GM12874 (cell line): ENCODE data around the gene DDX47.

Experiments
- TF ChIP-seq, protein P1 (sequence below): IDR thresholded peaks from 2 replicates; pipeline ENCODE4 v1.5.1; 2011; ENCODE audit warnings: low read depth, mild to moderate bottlenecking, control low read depth, low read length, moderate library complexity; ENCODE audit not compliant: insufficient read depth

Gene DDX47

DNA sequence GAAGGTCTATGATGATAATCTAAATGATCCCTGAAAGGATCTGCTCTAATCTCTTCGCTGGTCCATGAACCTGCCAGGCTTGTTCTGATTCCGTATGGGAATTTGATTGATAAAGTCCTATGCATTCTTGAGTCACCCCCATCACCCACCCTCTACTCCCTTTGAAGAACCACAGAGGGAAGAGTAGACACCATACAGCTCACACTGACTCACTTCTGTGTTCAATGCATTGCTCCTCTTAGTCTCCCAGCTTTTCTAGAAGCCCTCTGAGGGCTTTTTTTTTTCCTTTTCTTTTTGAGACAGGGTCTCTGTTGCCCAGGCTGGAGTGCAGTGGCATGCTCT, 59.8 kb downstream of the DDX47 start:
- TF ChIP-seq, protein P1, sequence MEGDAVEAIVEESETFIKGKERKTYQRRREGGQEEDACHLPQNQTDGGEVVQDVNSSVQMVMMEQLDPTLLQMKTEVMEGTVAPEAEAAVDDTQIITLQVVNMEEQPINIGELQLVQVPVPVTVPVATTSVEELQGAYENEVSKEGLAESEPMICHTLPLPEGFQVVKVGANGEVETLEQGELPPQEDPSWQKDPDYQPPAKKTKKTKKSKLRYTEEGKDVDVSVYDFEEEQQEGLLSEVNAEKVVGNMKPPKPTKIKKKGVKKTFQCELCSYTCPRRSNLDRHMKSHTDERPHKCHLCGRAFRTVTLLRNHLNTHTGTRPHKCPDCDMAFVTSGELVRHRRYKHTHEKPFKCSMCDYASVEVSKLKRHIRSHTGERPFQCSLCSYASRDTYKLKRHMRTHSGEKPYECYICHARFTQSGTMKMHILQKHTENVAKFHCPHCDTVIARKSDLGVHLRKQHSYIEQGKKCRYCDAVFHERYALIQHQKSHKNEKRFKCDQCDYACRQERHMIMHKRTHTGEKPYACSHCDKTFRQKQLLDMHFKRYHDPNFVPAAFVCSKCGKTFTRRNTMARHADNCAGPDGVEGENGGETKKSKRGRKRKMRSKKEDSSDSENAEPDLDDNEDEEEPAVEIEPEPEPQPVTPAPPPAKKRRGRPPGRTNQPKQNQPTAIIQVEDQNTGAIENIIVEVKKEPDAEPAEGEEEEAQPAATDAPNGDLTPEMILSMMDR = no peak

DNA sequence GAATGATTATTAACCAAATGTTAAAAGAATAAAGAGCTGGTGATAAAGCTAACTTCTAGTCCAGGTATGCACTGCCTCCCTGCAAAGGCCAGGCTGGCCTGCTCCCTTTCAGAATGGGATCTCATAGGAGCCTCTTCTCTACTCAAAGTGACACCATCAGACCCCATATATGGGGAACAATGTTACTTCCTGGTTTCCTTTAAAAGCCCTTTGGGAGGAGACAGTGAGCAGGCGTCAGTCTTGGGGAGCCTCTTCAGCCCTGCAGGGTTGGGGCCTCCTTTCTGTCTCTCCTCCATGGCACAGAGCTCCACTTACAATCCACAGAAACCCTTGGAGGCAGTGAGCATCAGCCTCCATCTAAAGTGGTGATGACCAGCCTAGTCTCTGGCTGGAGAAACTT, 60.9 kb downstream of the DDX47 start:
- TF ChIP-seq, protein P1 = no peak

- TF ChIP-seq, protein P1 = no peak
Observed at GRCh38 chr12:12877153-12877768, 64.1 kb downstream of the DDX47 start.

DNA sequence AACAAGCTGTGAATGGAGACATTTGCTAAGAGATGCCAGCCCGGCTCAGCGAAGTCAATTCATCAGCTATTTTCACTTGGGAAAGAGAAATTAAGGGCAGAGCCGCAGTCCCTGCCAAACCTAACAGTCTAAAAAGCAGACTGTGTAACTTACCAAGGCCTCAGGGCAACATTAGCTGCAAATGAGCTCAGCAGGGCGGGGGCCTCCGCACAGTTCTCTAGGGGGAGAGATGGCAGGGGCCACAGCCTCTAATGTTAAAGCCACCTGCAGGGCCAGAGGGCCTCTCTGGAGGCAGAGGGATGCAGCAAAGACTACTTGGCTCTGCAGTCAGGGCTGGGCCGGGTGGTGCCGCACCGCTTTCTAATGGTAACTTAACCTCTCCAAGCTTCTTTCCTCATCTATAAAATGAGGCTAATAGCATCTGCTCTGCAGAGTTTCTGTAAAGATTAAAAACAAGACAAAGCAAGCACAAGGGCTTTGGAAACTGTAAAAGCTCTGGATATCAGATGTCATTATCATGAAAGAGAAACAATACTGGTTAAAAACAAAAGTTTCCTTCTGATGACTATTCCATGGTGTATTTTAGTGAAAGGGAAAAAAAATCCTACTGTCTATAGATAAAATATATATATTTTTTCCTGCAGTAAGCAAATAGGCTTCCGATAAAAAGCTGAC, 64.8 kb downstream of the DDX47 start:
- TF ChIP-seq, protein P1 = no peak
